GM12891 (cell line): ENCODE results near the gene XRCC3.

Experiments used
- DNase-seq: peaks from one replicate; pipeline ENCODE4 v3.0.0; 2011; ENCODE audit warnings: low spot score; ENCODE audit not compliant: insufficient read length
- FAIRE-seq: peaks from 2 replicates; lab custom pipeline; 2011; peaks lifted over from hg19 to GRCh38; lab: Jason Lieb, UNC
- PAX5 ChIP-seq: IDR thresholded peaks from 2 replicates; pipeline ENCODE4 v1.6.1; 2011; ENCODE audit warnings: low read length, moderate library complexity, mild to moderate bottlenecking; ENCODE audit not compliant: insufficient read depth, severe bottlenecking
- POLR2A ChIP-seq: IDR thresholded peaks from 2 replicates; pipeline ENCODE4 v1.6.1; 2011; ENCODE audit warnings: low read depth, low read length, control low read depth
- POLR2AphosphoS5 ChIP-seq: IDR thresholded peaks from 2 replicates; pipeline ENCODE4 v1.6.1; 2011; ENCODE audit warnings: low read depth, low read length, control low read depth
- POU2F2 ChIP-seq: IDR thresholded peaks from 2 replicates; pipeline ENCODE4 v1.6.1; 2011; ENCODE audit warnings: low read depth, mild to moderate bottlenecking, control low read depth, low read length, moderate library complexity
- SPI1 ChIP-seq: IDR thresholded peaks from 2 replicates; pipeline ENCODE4 v1.6.1; 2011; ENCODE audit warnings: low read depth, low read length, control low read depth
- TAF1 ChIP-seq: IDR thresholded peaks from 2 replicates; pipeline ENCODE4 v1.6.1; 2011; ENCODE audit warnings: low read depth, low read length, control low read depth

The XRCC3 gene

DNA sequence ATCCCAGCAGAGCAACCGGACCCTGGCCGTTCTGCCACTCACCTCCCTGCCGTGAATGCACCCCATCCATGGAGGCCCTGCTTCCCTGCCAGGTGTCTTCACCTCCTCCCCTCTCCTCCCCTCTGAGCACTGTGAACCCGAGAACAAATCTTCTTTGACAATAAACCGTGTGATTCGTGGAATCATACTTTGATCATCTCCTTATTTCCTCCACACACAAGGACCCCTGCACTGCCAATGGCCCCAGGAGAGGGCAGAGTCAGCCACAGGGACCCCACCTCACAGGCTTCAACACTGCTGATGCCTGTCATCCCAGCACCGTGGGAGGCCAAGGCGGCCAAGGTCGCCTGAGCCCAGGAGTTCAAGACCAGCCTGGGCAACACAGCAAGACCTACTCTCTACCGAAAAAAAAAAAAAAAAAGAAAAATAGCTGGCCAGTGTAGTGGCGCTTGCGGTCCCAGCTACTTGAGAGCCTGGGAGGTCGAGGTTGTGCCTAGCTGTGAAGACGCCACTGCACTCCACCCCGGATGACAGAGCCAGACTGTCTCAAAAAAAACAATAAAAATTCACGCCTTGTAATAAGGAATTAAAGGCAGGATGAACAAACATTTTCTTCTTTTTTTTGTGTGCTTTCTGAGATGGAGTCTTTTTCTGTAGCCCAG is 1.1 kb downstream of the XRCC3 start:
- no peak for FAIRE-seq
- no peak for DNase-seq
- TF ChIP-seq PAX5, result no peak
- TF ChIP-seq POLR2A, result no peak; the same call in 1 of the 2 replicates
- TF ChIP-seq POU2F2, result no peak
- no peak for TF ChIP-seq POLR2AphosphoS5
- no peak for TF ChIP-seq TAF1

DNA sequence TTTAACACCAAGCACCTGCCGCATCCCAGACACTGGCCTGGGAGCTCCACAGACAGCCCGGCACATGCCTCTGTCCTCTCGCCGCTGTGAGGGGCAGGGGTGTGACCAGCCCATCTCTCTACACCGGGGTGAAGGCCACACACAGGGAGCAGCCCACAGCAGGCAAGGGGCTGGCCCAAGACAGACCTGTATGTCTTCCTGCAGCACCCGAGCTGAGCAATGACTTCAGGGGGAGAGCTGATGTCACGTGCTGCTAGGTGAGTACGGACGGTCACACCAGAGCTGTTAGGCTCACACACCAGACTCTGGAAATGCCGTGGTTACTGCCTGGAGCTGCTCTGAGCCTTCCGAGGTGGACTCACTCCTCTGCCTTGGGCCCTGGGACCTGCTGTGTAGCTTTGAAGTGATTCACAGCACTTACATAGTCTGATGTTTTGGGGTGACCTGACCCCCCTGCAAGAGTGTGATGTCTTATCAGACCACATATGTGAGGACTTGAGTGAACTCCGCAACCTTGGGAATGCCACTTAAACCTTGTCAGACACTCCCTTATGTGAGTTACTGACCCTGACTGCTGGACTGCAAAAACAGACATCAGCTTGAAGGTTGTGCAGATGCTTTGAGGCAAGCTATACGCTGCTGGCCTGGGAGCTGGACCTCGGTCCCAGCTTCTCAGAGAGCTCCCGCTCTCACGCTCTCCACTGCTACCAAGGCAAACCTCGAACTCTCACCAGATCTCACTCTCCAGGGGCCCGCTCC is 1.8 kb downstream of the XRCC3 start:
- TF ChIP-seq POLR2AphosphoS5, result 0 out of 2 replicates have a peak, but pooled peaks have one; percentile 16
- no peak for TF ChIP-seq PAX5
- FAIRE-seq (peak; percentile 63), DNase-seq (no peak)

DNA sequence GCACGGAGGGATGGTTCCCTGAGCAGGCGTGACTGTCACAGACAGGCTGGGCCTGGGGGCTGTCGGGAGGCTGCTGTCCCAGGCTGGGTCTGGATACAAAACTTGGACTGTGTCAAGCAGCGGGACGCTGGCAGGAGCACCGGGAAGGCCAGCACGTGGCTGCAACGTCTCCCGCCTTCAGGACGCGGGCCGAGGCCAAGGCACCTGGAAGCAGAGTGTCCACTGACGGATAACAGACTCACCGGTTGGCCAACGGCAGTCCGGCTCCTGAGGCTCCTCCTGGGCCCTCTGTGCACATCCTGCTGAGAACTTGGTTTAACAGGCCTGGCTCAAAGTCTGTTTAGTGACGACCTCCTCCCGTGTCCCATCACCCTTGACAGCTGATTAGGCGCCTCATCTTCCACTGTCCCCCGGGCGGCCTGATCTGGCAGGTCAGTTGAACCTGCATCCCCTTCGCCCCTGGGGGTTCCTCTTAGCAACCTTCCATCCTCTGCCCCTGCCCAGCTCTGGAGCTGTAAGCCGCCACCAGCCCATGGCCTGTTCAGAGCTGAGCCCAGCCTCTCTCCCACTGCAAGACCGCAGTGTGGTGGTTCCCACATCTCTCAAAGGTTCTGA is 2.5 kb downstream of the XRCC3 start:
- no peak for FAIRE-seq
- TF ChIP-seq TAF1, result no peak
- TF ChIP-seq POU2F2, result no peak
- no peak for TF ChIP-seq SPI1
- TF ChIP-seq PAX5, result no peak
- no peak; the same call in 1 of the 2 replicates for TF ChIP-seq POLR2A
- no peak for TF ChIP-seq POLR2AphosphoS5
- no peak for DNase-seq

DNA sequence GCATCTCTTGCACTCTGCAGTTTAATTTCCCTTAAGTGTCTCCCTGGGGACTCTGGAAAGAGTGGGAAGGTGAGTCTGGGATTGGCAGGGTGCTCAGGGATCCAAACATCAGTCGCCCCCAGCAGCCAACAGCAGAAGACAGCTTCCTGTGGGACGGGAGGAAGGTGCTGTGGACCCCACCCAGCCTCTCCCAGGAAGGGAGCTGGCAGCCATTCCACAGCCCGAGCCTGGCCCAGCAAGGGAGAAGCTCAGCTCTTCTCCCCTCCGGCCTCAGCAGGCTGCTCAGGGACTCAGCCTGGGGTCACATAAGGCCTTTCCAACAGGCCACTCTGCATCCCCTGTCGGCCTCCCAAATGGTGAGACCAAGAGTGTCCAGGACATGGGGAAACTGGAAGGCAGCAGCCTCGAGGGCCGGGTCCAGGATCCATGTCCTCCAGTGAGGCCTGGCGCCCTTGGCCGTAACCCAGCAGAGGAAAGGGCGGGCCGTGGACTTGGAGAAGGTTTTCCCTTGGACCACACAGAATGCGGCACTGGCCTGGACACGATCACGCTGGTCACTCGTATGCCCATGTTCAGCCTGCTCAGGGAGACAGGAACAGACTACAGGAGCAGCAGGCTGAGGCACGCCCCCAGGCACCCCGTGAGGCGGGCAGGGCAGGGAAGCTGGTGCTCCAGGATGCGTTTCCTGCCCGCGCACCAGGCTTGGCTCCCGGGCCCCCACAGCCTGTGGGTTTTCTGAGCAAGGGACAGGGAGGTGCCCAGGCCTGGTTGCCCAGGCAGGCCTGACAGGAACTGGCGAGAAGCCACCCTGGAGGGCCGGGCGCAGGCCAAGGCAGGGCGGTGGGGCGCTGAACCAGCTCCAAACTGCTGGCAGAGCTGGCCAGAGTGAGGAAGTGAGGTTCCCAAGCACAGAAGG is 3.5 kb downstream of the XRCC3 start:
- FAIRE-seq (no peak), DNase-seq (no peak)
- TF ChIP-seq POLR2AphosphoS5 (no peak), POLR2A (no peak), POU2F2 (no peak), SPI1 (no peak), TAF1 (no peak), PAX5 (no peak)

DNA sequence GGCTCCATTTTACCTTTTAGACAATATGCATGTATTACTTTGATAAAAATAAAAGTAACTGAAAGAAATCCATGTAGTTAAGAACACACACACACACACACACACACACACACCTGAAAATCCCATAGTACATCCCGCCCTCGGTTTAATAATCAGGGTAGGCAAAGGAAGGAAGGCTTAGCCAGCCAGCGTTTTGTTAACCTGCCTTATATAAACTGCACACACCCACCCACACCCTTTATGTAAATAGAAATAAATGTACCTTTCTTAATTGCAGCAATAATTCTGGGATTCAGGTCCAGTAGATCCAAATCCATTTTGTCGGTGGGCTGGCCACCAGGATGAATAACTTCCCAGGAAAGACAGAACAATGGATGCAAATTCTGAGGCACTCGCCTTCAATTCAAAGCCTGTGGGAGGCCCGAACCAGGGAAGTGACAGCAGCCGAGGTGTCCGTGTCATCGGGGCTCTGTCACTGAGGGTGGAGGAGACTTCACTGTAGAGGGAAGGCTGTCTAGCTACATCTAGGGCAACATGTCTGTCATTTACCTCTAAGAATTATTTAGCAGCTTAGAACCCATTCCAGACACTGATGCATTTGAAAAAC is 4.4 kb downstream of the XRCC3 start:
- DNase-seq (no peak), FAIRE-seq (no peak)
- TF ChIP-seq POU2F2 (no peak), PAX5 (no peak), TAF1 (no peak), SPI1 (no peak), POLR2AphosphoS5 (no peak), POLR2A (no peak)

DNA sequence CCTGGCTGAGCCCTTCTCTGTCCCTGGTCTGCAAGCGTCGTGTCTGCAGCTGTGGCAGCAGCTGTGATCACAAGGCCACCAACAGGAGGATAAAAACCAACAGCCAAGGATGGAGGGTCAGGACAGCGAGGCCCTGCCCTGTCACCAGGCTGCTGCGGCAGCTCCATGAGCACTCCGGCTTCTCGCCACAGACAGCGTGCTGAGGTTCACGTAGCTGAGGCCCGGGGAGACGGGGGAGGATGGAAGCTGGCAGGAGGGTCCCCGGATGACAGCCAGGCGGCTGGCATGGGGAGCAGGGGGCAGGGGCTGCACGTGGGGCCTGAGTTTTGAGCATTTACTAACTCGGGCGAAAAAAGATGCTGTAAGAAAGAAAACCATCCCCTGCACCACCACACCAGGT is 5.4 kb downstream of the XRCC3 start:
- DNase-seq (no peak), FAIRE-seq (no peak)
- TF ChIP-seq POLR2AphosphoS5, result no peak
- TF ChIP-seq POLR2A, result no peak
- TF ChIP-seq SPI1, result no peak
- TF ChIP-seq TAF1, result no peak
- no peak for TF ChIP-seq PAX5
- no peak for TF ChIP-seq POU2F2

DNA sequence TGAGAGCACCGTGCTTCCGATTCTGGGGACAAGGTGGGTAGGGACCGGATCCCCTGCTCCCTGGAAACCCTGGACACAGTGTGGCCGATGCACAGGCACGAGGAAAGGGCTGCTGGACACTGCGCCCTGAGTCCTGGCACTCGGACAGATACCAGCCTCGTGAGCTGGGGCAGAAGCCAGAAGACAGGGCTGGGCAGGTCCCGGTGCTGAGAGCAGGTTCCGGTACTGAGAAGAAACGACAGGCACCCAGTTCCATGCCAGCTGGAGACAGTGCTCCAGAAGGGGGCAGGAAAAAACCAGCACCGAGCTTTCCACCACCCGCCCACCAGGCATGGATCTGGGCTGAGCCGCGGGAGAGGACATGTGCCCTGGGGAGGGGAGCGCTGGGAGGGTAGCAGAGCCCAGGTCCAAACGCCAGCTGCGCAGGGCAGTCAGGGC is 6.5 kb downstream of the XRCC3 start:
- DNase-seq, result no peak
- FAIRE-seq, result no peak
- 0 out of 2 replicates have a peak, but pooled peaks have one; percentile 39 for TF ChIP-seq POLR2AphosphoS5
- no peak for TF ChIP-seq POLR2A
- TF ChIP-seq POU2F2, result no peak
- no peak for TF ChIP-seq SPI1

DNA sequence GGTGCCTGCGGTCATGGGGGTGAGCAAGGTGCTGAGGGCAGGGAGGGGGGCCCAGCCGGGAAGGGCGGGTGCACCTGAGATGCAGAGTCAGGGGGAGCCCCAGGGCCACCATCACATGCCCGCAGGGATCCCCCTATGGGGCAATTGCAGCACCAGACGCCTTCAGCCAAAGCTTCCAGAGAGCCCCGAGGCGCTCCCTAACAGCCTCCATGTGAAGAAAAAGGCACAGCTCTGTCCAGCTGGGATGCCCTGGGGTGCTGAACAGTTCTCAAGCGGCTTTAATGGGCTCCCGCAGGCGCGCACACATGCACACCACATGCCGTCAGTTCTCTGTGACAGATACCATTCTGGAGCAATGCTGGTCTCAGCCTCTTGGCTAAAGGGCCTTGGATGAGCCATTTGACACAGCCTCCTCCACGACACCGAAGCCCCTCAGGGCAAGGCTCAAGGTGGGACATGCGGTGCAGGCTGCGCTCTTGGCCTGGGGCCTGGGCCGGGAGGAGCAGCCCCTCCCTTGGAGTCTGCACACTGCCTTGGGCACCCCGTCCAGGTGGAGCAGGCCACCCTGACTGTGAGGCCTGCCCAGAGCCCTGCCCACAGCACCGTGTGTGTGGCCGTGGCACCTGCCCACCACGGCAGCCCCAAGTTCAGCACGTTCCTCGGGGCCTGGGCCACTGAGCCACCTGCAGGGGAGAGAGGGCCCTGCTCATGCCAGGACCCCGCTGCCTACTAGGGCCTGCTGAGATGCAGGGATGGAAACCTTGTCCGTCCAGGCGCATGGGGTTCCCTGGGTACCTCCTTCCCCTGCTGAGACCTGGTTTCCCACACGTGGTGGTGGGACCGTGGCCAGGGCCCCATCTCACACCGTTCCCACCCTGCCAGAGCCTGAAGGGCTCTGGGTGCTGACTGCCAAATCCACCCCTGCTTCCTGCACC is 7.7 kb downstream of the XRCC3 start:
- DNase-seq (no peak), FAIRE-seq (no peak)
- TF ChIP-seq POLR2AphosphoS5 (no peak), PAX5 (no peak), TAF1 (no peak), SPI1 (no peak), POU2F2 (no peak), POLR2A (no peak)
